GM19372 (cell line): ENCODE results near the gene NAA35.
"Not testable (repeated sequence)": the region's sequence is repeated elsewhere in the genome, so short reads cannot be mapped to it uniquely, and the experiment has no call there.

Experiments used
- ATAC-seq: cut with Tn5 transposase; IDR thresholded peaks from one replicate; pipeline ENCODE4 v1.9.1; 2021; ENCODE audit warnings: mild to moderate bottlenecking, low read depth, moderate library complexity; ENCODE audit not compliant: unreplicated experiment

Gene NAA35

DNA sequence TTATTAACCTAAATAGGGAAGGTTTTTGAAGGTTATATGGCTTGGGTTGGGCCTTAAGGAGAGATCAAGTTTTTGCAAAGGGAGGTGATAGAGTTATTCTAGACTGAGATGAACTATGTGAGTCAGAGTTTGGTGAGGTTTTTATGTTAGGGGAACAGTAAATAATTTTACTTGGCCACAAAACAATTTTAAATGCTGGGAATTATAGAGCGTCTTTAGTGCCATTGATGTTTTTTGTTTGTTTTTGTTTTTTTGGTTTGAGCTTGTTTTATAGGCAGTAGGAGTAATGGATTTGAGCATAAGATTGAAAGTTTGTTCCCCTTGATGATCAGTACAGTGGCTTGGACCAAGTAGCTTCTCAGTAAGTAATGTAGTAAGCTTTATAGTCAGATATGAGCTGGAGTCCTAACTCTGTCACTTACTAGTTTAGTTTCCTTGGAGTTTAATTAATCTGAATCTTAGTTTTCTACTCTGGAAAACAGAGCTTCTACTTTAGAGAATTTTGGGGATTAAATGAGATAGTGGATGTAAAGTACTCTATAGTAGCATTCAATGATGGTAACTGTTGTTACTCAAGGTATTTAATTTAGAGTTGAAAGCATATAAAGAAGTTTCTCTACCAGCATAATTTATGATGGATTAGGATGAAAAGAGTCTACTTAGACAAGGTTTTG is 2.9 kb downstream of the NAA35 start:
- ATAC-seq = no peak

DNA sequence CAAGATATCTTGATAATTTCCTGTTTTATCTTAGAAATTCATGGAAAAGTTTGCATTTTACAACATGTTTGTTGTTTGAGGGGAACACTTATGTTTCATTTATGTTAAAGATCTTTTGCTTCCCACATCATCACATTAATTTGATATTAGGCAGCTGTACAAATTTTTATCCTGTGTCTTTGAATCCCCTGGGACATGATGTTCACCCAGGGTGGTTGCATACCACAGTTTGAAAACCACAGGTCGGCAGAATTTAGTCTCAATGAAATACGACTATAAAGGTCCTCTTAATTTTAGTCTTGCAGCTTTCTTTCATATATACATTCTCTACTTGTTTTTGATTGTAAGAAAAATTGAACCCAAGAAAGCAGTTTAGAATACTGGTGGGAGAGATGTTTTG is 3.7 kb downstream of the NAA35 start:
- ATAC-seq = no peak

DNA sequence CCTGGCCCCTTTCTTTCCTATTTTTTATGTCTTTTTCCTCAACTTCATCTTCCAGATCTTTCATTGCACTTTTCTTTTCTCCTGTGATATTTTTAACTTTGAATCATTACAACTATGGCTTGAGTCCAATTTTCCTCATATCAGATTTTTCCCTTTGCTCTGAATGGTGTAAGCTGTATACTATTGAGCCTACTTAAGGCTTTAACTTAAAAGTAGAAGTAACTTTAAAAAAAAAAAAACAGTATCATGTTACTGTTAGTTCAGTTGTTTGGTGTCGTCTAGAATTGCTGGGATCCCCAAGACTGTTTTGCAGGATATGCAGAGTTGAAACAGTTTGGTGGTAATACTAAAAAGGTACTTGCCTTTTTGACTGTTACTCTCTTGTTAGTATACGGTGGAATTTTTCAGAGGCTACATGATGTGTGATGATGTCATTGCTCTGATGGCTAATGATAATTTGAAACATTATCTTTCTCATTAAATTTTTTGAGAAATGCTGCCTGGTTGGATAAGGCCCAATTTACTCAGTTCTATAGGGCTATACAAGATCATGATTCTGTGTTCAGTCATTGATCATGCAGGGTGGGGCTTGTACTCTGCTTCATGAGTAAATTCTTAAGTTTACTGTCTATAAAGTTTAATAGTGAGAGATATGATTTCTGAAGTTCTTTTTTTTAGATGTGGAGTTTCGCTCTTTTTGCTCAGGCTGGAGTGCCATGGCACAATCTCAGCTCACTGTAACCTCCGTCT is 8.8 kb downstream of the NAA35 start:
- ATAC-seq = no peak

DNA sequence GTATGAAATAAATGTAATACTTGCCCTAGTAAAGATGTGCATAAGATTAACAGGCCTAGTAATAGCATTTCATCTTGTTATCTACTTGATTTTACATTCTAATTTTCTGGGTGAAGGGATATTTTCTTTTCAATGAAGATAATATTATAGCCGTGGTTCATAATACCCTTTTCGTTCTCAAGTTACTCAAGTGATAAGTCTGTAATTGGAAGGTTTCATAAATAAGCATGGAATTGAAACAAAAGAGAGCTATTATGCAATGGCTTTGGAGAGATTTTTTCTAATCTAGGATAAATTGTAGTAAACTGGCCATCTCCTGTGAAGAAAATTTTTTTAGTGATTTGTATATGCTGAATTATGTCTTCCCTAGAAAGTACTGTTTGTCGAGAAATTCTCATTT is 19.0 kb downstream of the NAA35 start:
- no peak for ATAC-seq

DNA sequence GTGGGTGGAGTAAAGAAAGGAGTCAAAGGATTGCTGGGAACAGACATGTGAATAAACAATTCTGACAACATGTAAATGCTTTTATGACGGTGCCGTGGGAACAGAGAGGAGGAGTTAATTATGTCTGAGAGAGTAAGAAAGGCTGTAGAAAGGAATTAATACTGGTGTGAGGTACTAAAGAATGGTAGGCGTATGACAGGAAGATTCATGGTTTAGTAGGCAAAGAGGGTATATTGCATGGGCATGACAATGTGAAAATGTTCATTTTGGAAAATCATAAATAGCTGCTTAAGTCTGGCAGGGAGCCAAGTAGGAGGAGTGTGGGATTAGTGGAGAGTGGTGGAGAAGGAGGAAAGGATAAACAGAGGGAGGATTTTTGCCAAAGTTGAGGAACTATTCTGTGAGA is 19.7 kb downstream of the NAA35 start:
- ATAC-seq = no peak

DNA sequence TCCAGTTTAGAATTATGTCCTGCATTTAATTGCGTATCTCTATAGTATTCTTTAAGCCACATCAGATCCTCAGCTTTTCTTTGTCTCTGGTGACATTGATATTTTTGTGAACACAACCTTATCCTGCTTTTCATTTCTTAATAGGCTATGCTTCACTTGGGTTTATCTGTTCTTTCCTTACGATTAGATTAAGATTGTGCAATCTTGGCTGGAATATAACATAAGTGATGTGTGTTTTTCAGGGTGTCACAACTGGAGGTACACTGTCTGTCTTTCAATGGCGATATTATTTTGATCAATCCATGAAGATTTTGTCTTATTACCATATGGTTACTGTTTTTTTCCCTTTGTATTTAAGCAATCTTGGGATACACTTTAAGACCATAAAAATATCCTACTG is 23.6 kb downstream of the NAA35 start:
- ATAC-seq = no peak

DNA sequence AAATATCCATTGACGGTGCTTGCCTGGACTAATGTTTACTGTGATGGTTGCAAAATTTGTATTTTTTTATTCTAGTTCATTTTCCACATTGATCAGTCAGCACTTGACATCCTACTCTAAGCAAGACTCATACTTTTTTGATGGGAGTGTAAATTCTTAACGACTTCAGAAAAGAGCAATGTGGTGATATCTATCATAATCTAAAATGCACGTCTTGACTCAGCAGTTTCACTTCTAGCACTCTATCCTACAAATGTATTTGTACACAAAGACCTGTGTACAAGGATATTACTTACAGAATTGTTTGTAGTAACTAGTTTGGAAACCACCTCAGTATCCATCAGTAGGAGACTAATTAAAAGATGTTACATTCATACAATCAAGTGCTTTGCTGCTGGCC is 24.0 kb downstream of the NAA35 start:
- ATAC-seq = no peak

DNA sequence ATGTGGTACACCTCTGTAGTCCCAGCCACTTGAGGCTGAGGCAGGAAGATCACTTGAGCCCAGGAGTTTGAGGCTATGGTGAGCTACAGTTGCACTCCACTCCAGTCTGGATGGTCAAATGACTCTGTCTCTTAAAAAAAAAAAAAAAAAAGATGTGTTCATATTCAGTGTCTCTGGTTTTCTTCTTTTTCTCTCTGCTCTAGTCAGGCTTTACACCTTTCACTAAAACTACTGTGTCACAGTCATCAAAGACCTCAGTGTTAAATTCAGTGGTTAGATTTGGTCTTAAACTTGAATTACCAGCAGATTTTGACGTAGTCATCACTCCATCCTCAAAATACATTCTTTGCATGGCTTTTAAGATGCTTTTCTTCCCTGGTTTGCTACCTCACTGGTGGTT is 28.8 kb downstream of the NAA35 start:
- no peak for ATAC-seq

DNA sequence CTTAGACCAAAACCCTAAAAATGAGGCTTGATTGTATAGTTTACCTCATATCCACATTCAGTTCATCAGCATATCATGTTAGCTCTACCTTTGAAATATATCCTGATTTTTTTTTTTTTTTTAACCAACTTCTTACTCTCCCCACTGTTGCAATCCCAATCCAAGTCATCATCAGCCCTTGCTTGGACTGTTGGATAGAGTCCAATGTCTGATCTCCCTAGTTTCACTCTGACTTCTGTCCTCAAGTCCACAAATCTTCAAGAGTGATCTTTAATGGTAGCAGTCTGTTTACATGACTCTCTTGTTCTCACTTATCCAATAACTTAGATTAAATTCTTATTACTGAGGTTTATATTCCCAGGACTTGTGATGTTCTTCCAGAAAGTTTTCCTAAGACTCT is 30.8 kb downstream of the NAA35 start:
- no peak for ATAC-seq

DNA sequence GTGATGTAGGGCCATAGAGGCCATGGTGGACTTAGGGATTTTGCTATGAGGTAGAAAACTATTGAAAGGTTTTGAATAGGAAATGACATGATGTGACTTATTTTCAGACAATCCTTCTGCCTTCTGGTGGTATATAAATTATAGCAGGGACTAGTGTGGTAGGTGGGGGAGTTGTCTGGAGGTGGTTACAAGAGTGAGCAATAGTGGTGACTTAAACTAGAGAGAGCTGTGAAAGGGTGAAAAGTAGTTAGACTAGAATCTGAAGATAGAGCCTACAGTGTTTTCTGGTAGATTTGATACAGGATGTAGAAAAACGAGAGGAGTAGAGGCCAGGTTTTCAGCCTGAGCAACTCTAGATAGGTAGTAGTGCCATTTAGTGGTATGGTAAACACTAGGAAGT is 32.3 kb downstream of the NAA35 start:
- ATAC-seq = no peak

DNA sequence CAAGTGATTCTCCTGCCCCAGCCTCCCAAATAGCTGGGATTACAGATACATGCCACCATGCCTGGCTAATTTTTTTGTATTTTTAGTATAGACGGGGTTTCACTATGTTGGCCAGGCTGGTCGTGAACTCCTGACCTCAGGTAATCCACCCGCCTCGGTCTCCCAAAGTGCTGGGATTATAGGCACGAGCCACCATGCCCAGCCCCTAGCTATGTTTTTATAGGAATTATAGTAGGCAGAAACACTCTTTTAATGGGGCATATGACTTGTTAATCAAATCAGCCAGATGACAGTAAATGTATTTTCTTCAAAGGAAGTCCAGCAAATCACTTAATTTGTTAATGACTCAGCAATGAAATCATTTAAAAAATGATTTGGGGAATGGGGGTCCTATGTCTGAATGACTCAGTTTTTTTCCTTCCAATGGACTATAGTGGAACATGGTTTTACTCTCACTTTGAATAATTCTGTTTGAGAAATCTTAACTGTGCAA is 33.2 kb downstream of the NAA35 start:
- ATAC-seq = not testable (repeated sequence)

DNA sequence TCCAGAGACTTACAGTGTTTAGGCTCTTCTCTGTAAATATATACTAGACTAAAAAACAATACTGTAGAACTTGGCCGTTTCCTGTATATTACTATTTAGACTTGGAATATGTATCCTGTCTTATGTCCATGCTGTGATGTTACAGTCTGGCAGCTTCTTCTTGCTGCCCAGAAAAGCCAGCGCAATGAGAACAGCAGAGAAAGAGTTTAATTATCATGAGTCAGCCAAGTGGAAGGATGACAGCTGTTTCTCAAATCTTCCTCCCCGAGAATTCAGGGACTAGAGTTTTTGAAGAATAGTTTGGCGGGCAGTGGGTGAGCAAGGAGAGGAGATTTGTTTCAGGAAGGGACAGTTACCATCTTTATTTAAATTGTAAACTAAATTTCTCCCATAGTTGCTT is 37.5 kb downstream of the NAA35 start:
- ATAC-seq = no peak

DNA sequence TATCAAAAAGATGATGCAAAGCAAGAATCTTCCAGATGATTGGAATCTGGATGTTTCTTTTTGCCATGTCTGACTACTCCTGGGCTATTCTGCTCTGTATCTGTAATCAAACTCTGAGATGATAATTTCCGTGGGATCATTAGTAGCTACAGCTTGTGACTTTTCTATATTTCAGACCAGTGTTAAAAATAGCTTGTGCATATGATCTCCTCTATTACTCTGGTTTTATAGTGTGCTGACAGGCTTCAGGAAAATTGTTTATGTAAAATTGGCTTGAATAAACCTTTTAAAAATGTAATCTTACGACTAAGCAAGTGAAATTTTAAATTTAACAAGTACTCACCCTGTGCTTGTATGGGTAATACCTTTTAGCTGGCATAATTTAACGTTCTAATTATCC is 40.4 kb downstream of the NAA35 start:
- no peak for ATAC-seq

DNA sequence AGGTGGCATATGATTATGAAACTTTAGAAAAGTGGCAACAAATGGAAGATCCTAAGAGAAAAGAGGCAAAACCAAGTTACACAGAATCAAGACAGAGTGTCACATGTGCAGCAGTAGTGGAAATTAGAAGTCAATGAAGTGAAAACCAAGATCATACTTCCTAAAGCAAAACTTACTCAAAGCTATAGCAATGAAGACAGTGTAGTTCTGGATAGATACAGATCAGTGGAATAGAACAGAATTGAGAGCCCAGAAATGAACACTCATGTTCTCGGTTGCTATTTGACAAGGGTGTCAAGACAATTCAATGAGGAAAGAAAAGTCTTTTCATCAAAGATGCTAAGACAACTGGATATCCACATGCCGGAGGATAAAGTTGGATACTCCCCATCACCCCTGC is 43.5 kb downstream of the NAA35 start:
- no peak for ATAC-seq

DNA sequence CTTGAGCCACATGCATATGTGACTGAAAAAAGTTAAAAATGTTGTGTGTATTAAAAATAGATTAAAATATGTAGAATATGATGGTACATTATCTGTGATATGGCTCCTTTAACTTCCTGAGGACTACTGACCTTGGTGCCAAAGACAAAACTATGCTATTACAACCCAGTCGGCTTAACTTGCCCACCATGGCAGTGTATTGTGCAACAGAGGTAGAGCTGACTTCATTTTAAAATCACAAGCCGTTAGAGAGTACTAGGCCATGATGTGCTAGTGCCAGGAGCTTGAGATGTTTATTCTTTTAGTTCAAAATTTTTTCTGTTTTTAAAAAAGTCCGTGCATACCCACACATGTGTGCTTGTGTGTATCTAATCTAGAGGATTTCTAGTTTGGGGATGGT is 46.3 kb downstream of the NAA35 start:
- no peak for ATAC-seq

DNA sequence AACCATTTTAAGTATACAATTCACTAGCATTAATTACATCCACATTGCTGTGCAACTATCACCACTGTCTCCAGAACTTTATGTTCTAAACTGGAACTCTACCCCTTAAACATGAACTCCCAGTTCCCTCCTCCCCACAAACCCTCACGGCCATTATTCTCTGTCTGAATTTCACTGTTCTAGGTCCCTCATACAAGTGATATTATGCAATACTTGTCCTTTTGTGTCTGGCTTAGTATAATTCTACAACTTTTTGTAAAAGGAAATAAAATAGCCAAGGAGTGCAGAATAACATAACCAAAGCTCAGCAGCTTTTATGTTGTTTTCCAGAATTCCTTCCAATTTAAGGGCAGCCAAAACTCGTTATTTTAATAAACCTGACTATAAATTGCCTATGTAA is 53.2 kb downstream of the NAA35 start:
- no peak for ATAC-seq

DNA sequence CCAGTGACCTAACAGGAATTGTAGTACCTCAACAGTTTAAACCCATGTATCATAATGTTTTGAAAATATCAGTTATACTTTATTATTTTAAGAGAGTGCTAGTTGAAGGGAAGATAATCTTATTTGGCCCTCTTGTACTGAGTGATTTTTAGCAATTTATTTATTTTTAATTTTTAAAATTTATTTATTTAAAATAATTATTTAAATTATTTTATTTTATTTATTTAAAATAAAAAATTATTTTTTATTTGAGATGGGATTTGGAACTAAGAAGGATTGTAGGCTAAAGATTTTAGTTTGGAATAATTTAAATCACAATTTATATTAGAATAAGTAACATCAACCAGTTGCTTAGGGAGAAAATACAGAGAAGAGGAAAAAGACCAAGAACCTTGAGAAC is 54.2 kb downstream of the NAA35 start:
- no peak for ATAC-seq

DNA sequence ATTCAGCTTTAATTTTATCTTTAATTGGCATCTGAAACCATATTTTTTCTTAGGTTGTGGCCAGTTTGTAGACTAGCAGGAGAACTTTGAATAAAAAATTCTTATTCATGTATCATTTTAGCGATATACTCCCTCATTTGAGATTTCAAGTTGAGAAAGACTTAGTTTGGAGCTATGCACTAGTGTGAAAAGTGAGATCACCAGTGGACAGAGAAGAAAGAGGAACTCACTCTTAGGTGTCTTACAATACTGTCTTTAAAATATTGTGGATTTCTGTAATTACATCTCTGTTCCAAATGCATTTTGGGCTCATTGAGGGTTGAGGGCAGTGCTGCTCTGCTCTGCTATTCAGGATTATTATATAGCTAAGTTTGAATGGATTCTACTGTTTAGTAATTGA is 54.7 kb downstream of the NAA35 start:
- ATAC-seq = no peak

DNA sequence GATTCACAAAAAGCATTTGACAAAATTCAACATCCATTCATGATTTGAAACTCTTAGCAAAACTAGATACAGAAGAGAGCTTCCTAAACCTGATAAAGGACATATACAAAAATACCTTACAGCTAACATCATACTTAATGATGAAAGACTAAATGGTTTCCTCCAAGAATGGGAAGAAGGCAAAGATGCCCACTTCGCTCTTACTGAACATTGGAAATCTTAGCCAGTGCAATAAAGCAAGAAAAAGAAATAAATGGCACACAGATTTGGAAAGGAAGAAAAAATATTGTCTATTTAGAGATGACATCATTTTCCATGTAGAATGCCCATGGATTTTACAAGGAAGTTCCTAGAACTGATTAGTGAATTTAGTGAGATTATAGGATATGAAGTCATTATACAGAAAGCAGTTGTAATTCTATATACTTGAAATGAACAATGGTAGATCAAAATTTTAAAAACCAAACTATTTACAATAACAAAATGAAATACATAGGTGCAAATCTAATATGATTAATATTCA is 64.4 kb downstream of the NAA35 start:
- no peak for ATAC-seq

DNA sequence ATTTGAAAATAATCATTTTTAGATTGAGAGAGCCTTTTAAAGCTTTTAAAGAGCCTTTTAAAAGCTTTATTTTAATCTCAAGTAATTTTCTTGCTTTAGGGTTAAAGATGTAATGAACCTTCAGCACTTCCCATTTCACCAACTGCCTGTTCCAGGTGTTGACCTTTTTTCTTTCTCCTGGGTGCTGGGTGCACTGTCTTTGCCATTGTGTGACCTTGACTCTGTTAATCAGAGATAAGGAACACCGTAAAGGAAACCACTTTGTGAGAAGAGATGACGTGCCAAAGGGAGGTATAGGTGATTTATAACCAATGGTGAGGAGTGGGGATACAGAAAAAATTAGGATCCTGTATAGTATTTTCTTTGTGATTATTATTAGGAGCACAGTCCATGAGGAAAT is 68.2 kb downstream of the NAA35 start:
- no peak for ATAC-seq

DNA sequence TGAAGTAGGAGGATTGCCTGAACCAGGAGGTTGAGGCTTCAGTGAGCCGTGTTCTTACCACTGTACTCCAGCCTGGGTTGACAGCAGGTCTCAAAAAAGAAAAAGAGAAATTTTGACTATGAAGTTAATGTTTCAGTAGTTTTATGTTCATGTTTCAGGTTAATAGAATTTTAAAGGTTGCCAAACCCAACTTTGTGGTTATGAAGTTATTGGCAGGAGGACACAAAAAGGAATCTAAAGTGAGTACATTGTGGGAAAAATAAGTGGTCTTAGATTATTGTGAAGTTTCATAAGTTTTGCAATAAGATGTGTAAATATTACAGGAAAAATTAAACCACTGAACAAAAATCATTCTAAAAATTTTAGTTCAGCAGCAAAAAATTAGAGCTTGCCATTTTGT is 79.8 kb downstream of the NAA35 start:
- no peak for ATAC-seq

DNA sequence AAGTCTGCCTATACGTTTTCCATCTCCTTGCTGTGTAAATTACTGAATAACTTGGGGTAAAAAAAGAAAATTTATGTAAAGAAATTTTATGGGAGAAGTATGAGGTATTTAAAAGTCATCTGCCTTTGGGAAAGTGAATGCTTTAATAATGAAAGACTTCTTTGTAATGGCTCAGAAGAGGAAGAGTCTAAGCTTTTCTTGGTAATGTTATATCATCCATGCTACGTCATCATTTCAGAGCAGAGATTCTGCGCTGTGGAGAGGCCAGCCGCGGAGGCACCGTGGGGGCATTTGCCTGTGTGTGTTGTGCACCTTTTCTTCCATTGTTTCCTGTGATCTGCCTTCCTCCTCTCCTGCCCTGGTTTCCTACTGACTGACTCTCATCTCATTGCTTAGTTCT is 80.2 kb downstream of the NAA35 start:
- no peak for ATAC-seq
